Melanocyte of skin (primary cell): ENCODE data around the gene ZNF224. TPM values are rescaled to one million over a fixed set of nuclear protein-coding genes. Genes with fewer than 3 reads are reported as not detected.

Experiments
- small RNA-seq, 2 donors: library from RNA; depleted of rRNA; stranded (forward); fragments of <200 nt; gene quantifications; one replicate each; pipeline ENCODE3, GENCODE V24; 2012
- total RNA-seq, 2 donors: library from RNA; depleted of rRNA; stranded (reverse); fragments of >200 nt; gene quantifications; 2 replicates each; pipeline ENCODE4 v1.2.3, GENCODE V29; 2012

Gene ZNF224
- total RNA-seq: 10 to 100 TPM; 23.0 to 28.9 TPM

GRCh38 chr19:44093931-44094765 lies at the start of gene ZNF224:
ZNF224 (plus strand) TSS chr19:44094361; CDS start chr19:44097874, 3,513 bp downstream.

GRCh38 chr19:44051650-44052402 lies 42.3 kb upstream of the ZNF224 start, which contains the start of gene ZNF223:
ZNF223 (plus strand) TSS chr19:44052036; CDS start chr19:44055177, 3,141 bp downstream.

GRCh38 chr19:44071824-44072542 lies 22.2 kb upstream of the ZNF224 start, which contains the start of gene ZNF284:
ZNF284 (plus strand) TSS chr19:44072159; CDS start chr19:44076390, 4,231 bp downstream.

GRCh38 chr19:44113138-44113783 lies 19.1 kb downstream of the ZNF224 start, which contains the start of gene ZNF225:
ZNF225 (plus strand) TSS chr19:44113399; CDS start chr19:44115828, 2,429 bp downstream.

GRCh38 chr19:44141191-44142058 lies 47.3 kb downstream of the ZNF224 start, which contains the start of gene ZNF234:
ZNF234 (plus strand) TSS chr19:44141554; CDS start chr19:44144633, 3,079 bp downstream.

Small RNA genes within 50 kb of the gene (small RNA-seq; reads per million reads assigned to genes)
- gene RNU6-902P: 0 reads per million in 2 donors

Other genes with a start within 250 kb of the ZNF224 start
- gene ZNF404, start 210.4 kb upstream of the ZNF224 start, total RNA-seq: 1 to 10 TPM; 1.3 to 1.4 TPM
- 10 to 100 TPM; 16.9 to 23.3 TPM for gene ZNF45, start 159.1 kb upstream of the ZNF224 start, total RNA-seq
- 1 to 10 TPM; 7.9 to 8.0 TPM for gene ZNF221, start 143.1 kb upstream of the ZNF224 start, total RNA-seq
- 1 to 10 TPM; 4.8 to 5.0 TPM for gene ZNF155, start 110.2 kb upstream of the ZNF224 start, total RNA-seq
- 1 to 10 TPM; 3.4 to 4.7 TPM for gene ZNF230, start 91.4 kb upstream of the ZNF224 start, total RNA-seq
- gene ZNF222, start 69.0 kb upstream of the ZNF224 start, total RNA-seq: 1 to 10 TPM; 5.3 to 7.2 TPM
- 1 to 10 TPM; 3.0 to 5.2 TPM for gene ZNF223, start 42.3 kb upstream of the ZNF224 start, total RNA-seq
- 1 to 10 TPM; 3.8 to 5.3 TPM for gene ZNF284, start 22.2 kb upstream of the ZNF224 start, total RNA-seq
- gene ZNF225, start 19.0 kb downstream of the ZNF224 start, total RNA-seq: 1 to 10 TPM; 3.3 to 4.8 TPM
- gene ZNF234, start 47.2 kb downstream of the ZNF224 start, total RNA-seq: 10 to 100 TPM; 10.7 to 12.0 TPM
- 10 to 100 TPM; 12.7 to 14.1 TPM for gene ZNF226, start 70.7 kb downstream of the ZNF224 start, total RNA-seq
- gene ZNF227, start 118.2 kb downstream of the ZNF224 start, total RNA-seq: 10 to 100 TPM; 14.5 to 16.3 TPM
- gene ZNF233, start 165.5 kb downstream of the ZNF224 start, total RNA-seq: 1 to 10 TPM; 2.3 to 2.4 TPM
- 1 to 10 TPM; 4.7 to 6.9 TPM for gene ZNF235, start 210.7 kb downstream of the ZNF224 start, total RNA-seq